SK-N-SH treated with all-trans-retinoic acid at 6 μM for 48 hours (cell line): ENCODE measurements around the gene ARL2.

Experiments used
- GLIS3 ChIP-seq: fragments of 250-450 bp; sonication (Bioruptor Pico); IDR thresholded peaks from 2 replicates; pipeline ENCODE4 v1.5.0; 2020; ENCODE audit warnings: mild to moderate bottlenecking, moderate library complexity
- SNAI2 ChIP-seq: fragments of 250-450 bp; sonication (Bioruptor Pico); IDR thresholded peaks from 2 replicates; pipeline ENCODE4 v1.5.0; 2020; ENCODE audit warnings: mild to moderate bottlenecking, moderate library complexity
- TF ChIP-seq, protein P1 (sequence below): fragments of 250-450 bp; sonication (Bioruptor Pico); IDR thresholded peaks from 2 replicates; pipeline ENCODE4 v1.8.0; 2020; ENCODE audit warnings: mild to moderate bottlenecking, moderate library complexity, borderline replicate concordance

DNA sequence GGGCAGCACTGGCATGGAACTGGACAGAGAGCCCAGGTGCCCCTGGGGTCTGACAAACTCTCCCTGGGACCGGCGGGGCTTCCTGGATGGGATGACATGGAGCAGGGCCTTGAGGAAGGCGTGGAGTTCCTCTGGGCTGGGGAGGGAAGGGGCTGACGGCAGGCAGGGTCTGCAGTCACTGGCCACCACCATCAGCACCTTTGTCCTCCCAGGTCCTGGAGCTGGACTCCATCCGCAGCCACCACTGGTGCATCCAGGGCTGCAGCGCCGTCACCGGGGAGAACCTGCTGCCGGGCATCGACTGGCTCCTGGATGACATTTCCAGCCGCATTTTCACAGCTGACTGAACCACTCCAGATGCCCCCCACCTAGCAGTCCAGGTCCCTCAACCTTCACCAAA lies 7.5 kb downstream of the ARL2 start:
- TF ChIP-seq SNAI2 (CRISPR knock-in tag) (no peak), GLIS3 (CRISPR knock-in tag) (no peak)
- TF ChIP-seq, protein P1, sequence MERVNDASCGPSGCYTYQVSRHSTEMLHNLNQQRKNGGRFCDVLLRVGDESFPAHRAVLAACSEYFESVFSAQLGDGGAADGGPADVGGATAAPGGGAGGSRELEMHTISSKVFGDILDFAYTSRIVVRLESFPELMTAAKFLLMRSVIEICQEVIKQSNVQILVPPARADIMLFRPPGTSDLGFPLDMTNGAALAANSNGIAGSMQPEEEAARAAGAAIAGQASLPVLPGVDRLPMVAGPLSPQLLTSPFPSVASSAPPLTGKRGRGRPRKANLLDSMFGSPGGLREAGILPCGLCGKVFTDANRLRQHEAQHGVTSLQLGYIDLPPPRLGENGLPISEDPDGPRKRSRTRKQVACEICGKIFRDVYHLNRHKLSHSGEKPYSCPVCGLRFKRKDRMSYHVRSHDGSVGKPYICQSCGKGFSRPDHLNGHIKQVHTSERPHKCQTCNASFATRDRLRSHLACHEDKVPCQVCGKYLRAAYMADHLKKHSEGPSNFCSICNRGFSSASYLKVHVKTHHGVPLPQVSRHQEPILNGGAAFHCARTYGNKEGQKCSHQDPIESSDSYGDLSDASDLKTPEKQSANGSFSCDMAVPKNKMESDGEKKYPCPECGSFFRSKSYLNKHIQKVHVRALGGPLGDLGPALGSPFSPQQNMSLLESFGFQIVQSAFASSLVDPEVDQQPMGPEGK (CRISPR knock-in tag) = no peak
